ENCODE results near the gene KCTD15. TPM values are rescaled to one million over a fixed set of nuclear protein-coding genes. Genes with fewer than 3 reads are reported as not detected.

Gene KCTD15
- total RNA-seq, 2 donors from 2014 or later = 36.6 to 61.8 TPM

GRCh38 chr19:33784432-33784831 is 12.2 kb upstream of the KCTD15 start:
- H3K9me3 Mint-ChIP-seq = no peaks in the 10 kb centered on the region
- no peak for TF ChIP-seq CTCF (conservative IDR thresholded peaks at IDR 0.05)
- H3K36me3 Mint-ChIP-seq (ENCODE audit: low read depth) = no peaks in the 10 kb centered on the region
- 93 to 96% methylated on average over 5 of the region's 5 CpGs for WGBS, 2 experiments (ENCODE audit: insufficient coverage in 1 of 2, insufficient read length in 1 of 2)
- H3K36me3 ChIP-seq (ENCODE audit: control insufficient read depth, insufficient read depth, low read length) = no peaks in the 10 kb centered on the region
- no peaks in the 10 kb centered on the region for H3K9me3 ChIP-seq (ENCODE audit: control insufficient read depth, low read length)
- no peak overlapping the region for H3K9ac ChIP-seq (ENCODE audit: extremely low read depth, low read length, poor library complexity, severe bottlenecking)
- peaks cover under 1% of the 10 kb centered on the region for H3K4me1 Mint-ChIP-seq
- no peak overlapping the region for H3K4me3 Mint-ChIP-seq
- DNase-seq = no peak
- no peak overlapping the region for H3K4me3 ChIP-seq (ENCODE audit: low read length)
- no peak overlapping the region for H3K27ac ChIP-seq (ENCODE audit: low read depth, low read length)
- H3K27me3 Mint-ChIP-seq (ENCODE audit: insufficient read depth) = peaks cover 15% of the 10 kb centered on the region
- no peaks in the 10 kb centered on the region for H3K4me1 ChIP-seq (ENCODE audit: control insufficient read depth, insufficient read depth, low read length)
- no peak overlapping the region for H3K27ac Mint-ChIP-seq
- no peaks in the 10 kb centered on the region for H3K27me3 ChIP-seq (ENCODE audit: control insufficient read depth, insufficient read depth, low read length, poor library complexity, severe bottlenecking)

GRCh38 chr19:33785795-33786194 is 10.9 kb upstream of the KCTD15 start:
- H3K4me3 ChIP-seq (ENCODE audit: low read length) = no peak overlapping the region
- H3K4me1 Mint-ChIP-seq = no peaks in the 10 kb centered on the region
- H3K9me3 Mint-ChIP-seq = no peaks in the 10 kb centered on the region
- no peak overlapping the region for H3K9ac ChIP-seq (ENCODE audit: extremely low read depth, low read length, poor library complexity, severe bottlenecking)
- no peaks in the 10 kb centered on the region for H3K36me3 ChIP-seq (ENCODE audit: control insufficient read depth, insufficient read depth, low read length)
- H3K27me3 ChIP-seq (ENCODE audit: control insufficient read depth, insufficient read depth, low read length, poor library complexity, severe bottlenecking) = no peaks in the 10 kb centered on the region
- H3K9me3 ChIP-seq (ENCODE audit: control insufficient read depth, low read length) = no peaks in the 10 kb centered on the region
- no peak overlapping the region for H3K27ac Mint-ChIP-seq
- no peak for DNase-seq
- H3K27me3 Mint-ChIP-seq (ENCODE audit: insufficient read depth) = peaks cover 10% of the 10 kb centered on the region
- H3K27ac ChIP-seq (ENCODE audit: low read depth, low read length) = no peak overlapping the region
- WGBS, 2 experiments (ENCODE audit: insufficient coverage in 1 of 2, insufficient read length in 1 of 2) = 92 to 99% methylated on average over 6 of the region's 6 CpGs
- H3K36me3 Mint-ChIP-seq (ENCODE audit: low read depth) = no peaks in the 10 kb centered on the region
- no peak for TF ChIP-seq CTCF (conservative IDR thresholded peaks at IDR 0.05)
- no peak overlapping the region for H3K4me3 Mint-ChIP-seq
- no peaks in the 10 kb centered on the region for H3K4me1 ChIP-seq (ENCODE audit: control insufficient read depth, insufficient read depth, low read length)

GRCh38 chr19:33788676-33789075 is 8.0 kb upstream of the KCTD15 start:
- no peak overlapping the region for H3K9ac ChIP-seq (ENCODE audit: extremely low read depth, low read length, poor library complexity, severe bottlenecking)
- Mint-ChIP-seq H3K27ac (no peak overlapping the region), H3K4me1 (peaks cover 9% of the 10 kb centered on the region), H3K9me3 (no peaks in the 10 kb centered on the region), H3K36me3 (ENCODE audit: low read depth) (no peaks in the 10 kb centered on the region), H3K4me3 (no peak overlapping the region), H3K27me3 (ENCODE audit: insufficient read depth) (peaks cover 6% of the 10 kb centered on the region)
- WGBS, 2 experiments (ENCODE audit: insufficient coverage in 1 of 2, insufficient read length in 1 of 2) = 71 to 72% methylated on average over 3 to 4 of the region's 4 CpGs
- no peak for DNase-seq
- H3K36me3 ChIP-seq (ENCODE audit: control insufficient read depth, insufficient read depth, low read length) = no peaks in the 10 kb centered on the region
- H3K9me3 ChIP-seq (ENCODE audit: control insufficient read depth, low read length) = no peaks in the 10 kb centered on the region
- no peaks in the 10 kb centered on the region for H3K27me3 ChIP-seq (ENCODE audit: control insufficient read depth, insufficient read depth, low read length, poor library complexity, severe bottlenecking)
- no peak overlapping the region for H3K27ac ChIP-seq (ENCODE audit: low read depth, low read length)
- no peak for TF ChIP-seq CTCF (conservative IDR thresholded peaks at IDR 0.05)
- H3K4me3 ChIP-seq (ENCODE audit: low read length) = no peak overlapping the region
- no peaks in the 10 kb centered on the region for H3K4me1 ChIP-seq (ENCODE audit: control insufficient read depth, insufficient read depth, low read length)
